ENCODE data around the gene GMPS.
A peak's percentile ranks its signal among the peaks of the same experiment; 100 is the strongest.

GRCh38 chr3:155978324-155978723 is 107.9 kb downstream of the GMPS start:
- TF ChIP-seq, protein P1, sequence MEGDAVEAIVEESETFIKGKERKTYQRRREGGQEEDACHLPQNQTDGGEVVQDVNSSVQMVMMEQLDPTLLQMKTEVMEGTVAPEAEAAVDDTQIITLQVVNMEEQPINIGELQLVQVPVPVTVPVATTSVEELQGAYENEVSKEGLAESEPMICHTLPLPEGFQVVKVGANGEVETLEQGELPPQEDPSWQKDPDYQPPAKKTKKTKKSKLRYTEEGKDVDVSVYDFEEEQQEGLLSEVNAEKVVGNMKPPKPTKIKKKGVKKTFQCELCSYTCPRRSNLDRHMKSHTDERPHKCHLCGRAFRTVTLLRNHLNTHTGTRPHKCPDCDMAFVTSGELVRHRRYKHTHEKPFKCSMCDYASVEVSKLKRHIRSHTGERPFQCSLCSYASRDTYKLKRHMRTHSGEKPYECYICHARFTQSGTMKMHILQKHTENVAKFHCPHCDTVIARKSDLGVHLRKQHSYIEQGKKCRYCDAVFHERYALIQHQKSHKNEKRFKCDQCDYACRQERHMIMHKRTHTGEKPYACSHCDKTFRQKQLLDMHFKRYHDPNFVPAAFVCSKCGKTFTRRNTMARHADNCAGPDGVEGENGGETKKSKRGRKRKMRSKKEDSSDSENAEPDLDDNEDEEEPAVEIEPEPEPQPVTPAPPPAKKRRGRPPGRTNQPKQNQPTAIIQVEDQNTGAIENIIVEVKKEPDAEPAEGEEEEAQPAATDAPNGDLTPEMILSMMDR (IDR thresholded peaks at IDR 0.05): peak; percentile 54
- no peak for TF ChIP-seq EZH2 (IDR thresholded peaks at IDR 0.05)

All from neural progenitor cell (in vitro differentiated cells).